PFSK-1 (cell line): Measurements from ENCODE around the gene AKT2.

Experiments used
- FOXP2 ChIP-seq: optimal IDR thresholded peaks from 2 replicates; pipeline ENCODE3; 2011; ENCODE audit warnings: borderline replicate concordance, control low read depth, inconsistent platforms; ENCODE audit not compliant: insufficient read depth; ENCODE audit errors: extremely low read length, extremely low read depth
- POLR2AphosphoS5 ChIP-seq: IDR thresholded peaks from 2 replicates; pipeline ENCODE4 v1.6.1; 2012; ENCODE audit warnings: low read depth, mild to moderate bottlenecking, control low read depth, low read length, moderate library complexity
- REST ChIP-seq, 2 experiments: IDR thresholded peaks; 2 replicates each; pipeline versions ENCODE4 v1.6.1 to v1.8.0; 2011 to 2012; ENCODE audit warnings: low read depth in 2 of 2, low read length in 2 of 2, control low read depth in 1 of 2, inconsistent platforms in 1 of 2, mild to moderate bottlenecking in 1 of 2, moderate library complexity in 1 of 2; ENCODE audit not compliant: insufficient read depth in 1 of 2
- SIN3A ChIP-seq: IDR thresholded peaks from 2 replicates; pipeline ENCODE4 v1.6.1; 2012; ENCODE audit warnings: mild to moderate bottlenecking, low read length, moderate library complexity, borderline replicate concordance; ENCODE audit not compliant: insufficient read depth
- TAF1 ChIP-seq: IDR thresholded peaks from 2 replicates; pipeline ENCODE4 v1.6.1; 2012; ENCODE audit warnings: low read length, control low read depth, borderline replicate concordance; ENCODE audit not compliant: insufficient read depth

AKT2 gene

GRCh38 chr19:40269216-40269940 lies 15.8 kb downstream of the AKT2 start:
- TF ChIP-seq FOXP2 (no peak), REST (IDR thresholded peaks at IDR 0.05; ENCODE audit: insufficient read depth in 1 of 2, low read depth in 2 of 2, low read length in 2 of 2) (no peak), TAF1 (no peak), POLR2AphosphoS5 (no peak), SIN3A (no peak)

GRCh38 chr19:40267601-40267997 lies 17.5 kb downstream of the AKT2 start:
- TF ChIP-seq SIN3A (no peak), FOXP2 (no peak), REST (IDR thresholded peaks at IDR 0.05; ENCODE audit: insufficient read depth in 1 of 2, low read depth in 2 of 2, low read length in 2 of 2) (no peak), POLR2AphosphoS5 (no peak), TAF1 (no peak)

- TF ChIP-seq FOXP2 (no peak), POLR2AphosphoS5 (no peak), REST (IDR thresholded peaks at IDR 0.05; ENCODE audit: insufficient read depth in 1 of 2, low read depth in 2 of 2, low read length in 2 of 2) (no peak), SIN3A (no peak), TAF1 (no peak)
These were observed 18.1 kb downstream of the AKT2 start for GRCh38 chr19:40266912-40267600.

GRCh38 chr19:40266119-40266518 lies 19.0 kb downstream of the AKT2 start:
- TF ChIP-seq SIN3A: no peak
- no peak for TF ChIP-seq TAF1
- TF ChIP-seq REST (IDR thresholded peaks at IDR 0.05; ENCODE audit: insufficient read depth in 1 of 2, low read depth in 2 of 2, low read length in 2 of 2): no peak
- TF ChIP-seq FOXP2: no peak
- TF ChIP-seq POLR2AphosphoS5: no peak
